Cerebellar nuclear complex (tissue), 1 donor: Measurements from ENCODE around the gene IL17REL.
"Not testable (repeated sequence)": the region's sequence is repeated elsewhere in the genome, so short reads cannot be mapped to it uniquely, and the experiment has no call there.

ENCODE experiments used
- DNase-seq, 2 experiments: peaks; one replicate each; lab custom pipeline; 2025; lab: John Stamatoyannopoulos, UW

IL17REL gene

DNA sequence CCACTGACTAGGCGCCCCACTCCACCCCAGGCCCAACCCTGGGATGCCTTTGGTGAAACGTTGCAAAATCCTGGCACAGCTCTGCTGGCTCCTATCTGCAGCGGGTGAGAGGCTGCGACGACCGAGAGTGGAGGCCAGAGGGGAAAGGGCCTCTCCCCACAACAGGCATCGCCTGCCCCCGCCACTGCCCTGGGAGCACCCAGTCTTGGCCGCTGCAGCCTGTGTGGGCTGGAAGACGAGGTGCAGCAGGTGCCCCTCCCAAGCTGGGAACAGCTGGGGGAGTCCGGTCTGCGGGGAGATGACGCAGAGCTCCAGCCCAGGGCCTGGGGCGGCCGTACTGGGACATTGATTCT, 56.2 kb downstream of the IL17REL start:
- no peak for DNase-seq

GRCh38 chr22:49955581-49956417, 56.8 kb downstream of the IL17REL start:
- no peak for DNase-seq

GRCh38 chr22:49954991-49955580, 57.5 kb downstream of the IL17REL start:
- no peak for DNase-seq

DNA sequence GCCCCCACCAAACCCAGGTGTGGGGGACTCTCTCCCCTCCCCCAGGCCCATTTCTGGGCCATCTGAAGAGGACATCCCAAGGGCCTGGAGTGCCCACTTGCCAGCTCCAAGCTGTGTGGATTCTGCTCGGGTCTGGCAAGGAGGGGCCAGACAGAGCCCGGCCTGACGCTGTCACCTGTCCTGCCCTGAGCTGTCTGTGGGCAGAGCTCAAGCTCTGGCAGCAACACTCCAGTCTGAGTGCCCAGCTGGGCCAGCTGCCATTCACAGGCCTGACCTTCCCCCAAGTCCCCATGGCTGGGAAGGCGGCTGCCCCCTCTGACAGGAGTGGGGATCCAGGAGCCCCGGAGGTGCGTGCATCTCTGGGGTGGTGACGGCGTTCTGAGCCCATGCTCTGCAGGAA, 58.2 kb downstream of the IL17REL start:
- DNase-seq: no peak

DNA sequence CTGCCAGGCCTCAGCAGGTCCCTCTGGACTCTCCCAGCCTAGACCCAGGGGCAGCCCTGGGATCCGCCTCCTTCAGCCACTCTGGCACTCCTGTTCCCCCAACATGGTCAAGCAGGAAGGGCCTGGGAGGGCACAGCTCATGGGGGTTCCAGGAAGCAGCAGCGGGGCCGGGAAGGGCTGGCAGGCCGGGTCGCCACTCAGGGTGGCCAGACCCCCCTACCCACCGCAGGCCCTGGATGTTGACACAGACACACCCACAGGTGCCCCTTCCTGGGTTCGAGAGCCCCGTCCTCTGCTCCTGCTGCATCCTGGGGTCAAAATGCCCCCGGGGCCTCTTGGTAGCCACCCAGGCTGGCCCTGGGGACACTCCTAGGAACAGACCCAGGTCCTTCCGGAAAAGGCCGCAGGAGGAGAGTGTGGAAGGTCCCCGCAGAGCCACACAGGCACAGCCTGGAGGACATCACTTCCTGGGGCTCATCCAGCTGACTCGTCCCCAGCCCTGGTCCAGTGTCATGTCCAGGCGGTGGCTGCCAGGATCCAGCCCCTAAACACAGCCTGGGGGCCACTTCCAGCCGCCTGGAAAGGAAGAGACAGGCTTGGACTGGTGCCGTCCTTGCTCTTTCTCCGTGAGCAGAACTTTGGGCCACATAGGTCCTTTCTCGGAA, 58.8 kb downstream of the IL17REL start:
- no peak for DNase-seq

DNA sequence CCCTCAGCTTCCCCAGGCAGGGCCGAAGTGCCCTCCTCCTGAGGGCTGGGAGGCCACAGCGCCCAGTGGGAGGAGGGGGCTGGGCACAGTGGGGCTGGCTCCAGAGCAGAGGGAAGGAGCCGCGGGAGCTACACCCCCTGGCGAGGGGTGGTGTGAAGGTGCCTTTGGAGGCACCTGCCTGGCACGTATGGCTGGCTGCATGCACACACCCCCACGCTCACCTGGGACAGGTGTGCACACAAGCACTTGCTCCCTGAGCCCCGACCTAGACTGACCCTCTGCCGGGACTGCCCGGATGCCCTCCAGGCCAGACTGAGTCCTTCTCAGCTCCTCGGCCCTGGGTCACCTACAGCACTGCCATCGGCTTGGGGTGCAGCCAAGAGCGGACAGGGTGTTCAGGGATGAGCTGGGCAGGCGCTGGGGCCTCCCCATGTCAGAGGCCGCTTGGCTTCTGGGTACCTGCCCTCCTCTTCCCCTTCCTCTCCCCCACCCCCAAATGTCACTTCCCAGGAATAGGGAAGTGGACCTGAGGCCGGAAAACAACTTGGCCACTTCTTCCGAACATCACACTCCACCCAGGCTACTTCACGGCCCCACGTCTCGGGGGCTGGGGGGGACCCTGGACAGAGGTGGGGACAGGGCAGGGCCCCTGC, 59.4 kb downstream of the IL17REL start:
- DNase-seq: no peak

DNA sequence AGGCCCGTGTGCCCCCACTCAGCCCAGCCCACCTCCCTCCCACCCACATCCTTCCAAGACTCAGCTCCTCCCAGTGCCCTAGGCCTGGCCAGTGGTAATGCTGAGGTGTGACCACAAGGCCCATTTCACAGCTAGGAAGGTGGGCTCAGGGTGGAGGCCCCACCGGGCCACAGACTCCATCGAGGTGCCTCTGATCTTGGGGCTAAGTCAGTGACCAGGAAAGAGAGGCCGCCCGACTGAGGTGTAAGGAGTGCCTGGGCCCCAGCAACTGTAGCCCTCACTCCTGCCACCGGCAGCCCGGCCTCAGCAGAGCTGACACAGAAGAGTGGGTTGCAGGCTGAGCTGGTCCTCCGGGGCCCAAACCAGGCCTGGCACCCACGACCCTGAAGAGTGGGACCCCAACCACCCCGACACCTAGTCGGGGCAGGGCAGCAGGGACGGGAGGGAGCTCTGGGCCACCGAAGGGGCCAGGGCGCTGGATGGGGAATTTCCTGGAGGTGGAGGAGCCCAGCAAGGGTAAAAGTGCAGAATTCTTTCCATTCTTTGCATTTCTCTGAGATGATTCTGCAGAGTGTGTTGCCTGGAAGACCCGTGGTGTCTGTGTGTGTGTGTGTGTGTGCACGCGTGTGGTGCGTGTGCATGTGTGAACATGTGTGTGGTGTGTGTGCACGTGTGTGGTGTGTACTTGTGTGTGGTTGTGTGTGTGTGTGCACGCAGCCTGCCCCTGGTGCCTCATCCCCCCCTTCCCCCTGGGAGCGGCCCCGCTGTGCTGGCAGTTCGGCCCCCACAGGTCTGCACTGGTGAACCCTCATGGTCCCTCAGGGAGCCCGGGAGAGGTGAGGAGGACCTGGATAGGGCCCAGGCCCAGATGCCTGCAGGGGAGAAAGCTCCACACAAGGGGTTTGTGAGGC, 60.3 kb downstream of the IL17REL start:
- no peak for DNase-seq

DNA sequence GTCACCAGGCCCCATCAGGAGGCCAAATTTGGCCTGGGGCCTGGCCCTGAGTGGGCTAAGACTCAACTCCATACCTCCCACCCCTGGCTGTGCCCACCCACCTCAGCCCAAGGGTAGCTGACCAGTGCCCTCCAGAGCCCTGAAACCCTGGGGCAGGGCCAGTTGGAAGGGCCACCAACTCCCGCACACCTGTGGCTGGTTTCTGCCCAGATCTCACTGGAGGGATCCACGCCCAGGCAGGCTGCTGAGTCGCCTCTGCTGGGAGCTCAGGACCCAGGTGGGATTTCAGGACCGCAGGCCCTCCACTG, 60.9 kb downstream of the IL17REL start:
- DNase-seq: no peak

GRCh38 chr22:49951000-49951677, 61.4 kb downstream of the IL17REL start:
- DNase-seq: no peak

- no peak for DNase-seq
These were observed 62.1 kb downstream of the IL17REL start for GRCh38 chr22:49950396-49950994.

DNA sequence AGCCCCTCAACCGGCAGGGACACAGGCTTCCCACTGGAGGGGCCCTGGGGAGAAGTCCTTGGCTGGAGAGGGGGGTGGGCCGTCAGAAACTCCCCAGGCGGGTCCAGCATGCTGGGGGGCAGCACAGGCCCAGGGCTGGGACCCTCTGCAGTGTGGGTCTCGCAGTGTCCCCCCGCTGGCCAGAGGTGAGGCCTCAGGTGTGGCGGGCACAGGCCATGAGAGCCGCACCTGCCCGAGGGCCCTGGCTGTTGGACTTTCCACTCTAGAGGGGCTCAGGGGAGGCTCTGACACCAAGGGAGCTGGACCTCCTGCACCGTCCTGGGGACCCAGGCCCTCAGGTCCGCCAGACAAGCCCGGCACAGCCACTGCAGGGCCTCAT, 62.7 kb downstream of the IL17REL start:
- no peak for DNase-seq

DNA sequence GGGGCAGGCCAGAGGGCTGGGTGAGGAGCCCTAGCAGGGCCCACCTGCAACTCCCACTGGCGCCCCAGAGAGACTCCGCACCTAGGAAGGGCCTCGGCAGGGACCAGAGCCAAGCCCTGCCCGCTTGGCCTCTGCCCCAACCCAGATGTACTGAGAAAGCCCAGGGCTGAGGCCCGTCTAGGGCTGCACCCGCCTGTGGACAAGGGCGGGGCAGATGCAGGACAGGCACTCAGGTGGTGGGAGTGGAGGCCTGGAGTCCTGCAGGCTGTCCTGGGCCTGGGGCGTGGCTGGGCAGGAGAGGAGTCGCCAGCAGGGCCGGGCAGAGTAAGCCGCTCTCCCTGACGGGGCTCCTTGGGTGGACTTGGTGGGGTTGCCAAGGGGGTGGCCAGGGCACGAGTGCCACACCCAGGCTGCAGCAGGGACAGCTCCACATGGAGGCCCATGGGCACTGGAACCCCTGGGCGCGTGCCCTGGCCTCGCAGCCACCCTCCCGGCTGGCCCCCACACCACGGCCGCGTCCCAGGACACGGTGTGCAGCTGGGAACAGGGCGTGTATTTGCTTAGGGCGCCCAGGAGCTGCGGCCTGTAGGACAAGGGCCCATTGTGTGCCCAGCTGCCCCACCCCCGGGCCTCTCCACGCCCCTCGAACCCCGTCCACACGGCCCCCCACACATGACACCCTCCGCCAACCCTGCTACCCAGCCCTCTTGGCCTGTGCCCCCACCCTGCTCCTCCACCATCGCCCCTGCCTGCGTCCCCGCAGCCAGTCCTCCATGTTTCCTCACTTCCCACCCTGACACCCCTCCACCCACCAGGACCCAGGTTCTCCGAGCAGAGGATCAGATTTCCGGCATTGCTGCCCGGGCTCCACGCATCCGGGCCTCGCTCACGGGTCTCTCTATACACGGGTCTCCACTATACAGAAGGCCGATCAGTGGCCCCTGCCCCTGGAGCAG, 63.3 kb downstream of the IL17REL start:
- DNase-seq: no peak

- no peak for DNase-seq
These were observed 64.2 kb downstream of the IL17REL start for GRCh38 chr22:49948116-49948957.

DNA sequence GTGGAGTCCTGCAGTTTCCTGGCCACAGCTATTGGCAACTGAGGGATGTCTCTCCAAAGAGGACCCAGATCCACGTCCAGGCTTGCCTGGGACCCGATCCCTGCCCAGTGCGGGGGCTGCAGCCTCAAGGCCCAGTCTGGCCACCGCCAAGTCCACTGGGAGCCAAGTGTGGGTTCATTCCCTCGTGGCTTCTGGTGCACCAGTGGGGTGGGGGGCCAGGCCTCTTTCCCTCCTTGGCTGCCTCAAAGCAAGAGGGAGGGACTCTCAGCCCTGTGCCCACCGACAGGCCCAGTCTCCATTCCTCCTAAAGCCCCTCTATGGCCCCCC, 65.3 kb downstream of the IL17REL start:
- DNase-seq: no peak

DNA sequence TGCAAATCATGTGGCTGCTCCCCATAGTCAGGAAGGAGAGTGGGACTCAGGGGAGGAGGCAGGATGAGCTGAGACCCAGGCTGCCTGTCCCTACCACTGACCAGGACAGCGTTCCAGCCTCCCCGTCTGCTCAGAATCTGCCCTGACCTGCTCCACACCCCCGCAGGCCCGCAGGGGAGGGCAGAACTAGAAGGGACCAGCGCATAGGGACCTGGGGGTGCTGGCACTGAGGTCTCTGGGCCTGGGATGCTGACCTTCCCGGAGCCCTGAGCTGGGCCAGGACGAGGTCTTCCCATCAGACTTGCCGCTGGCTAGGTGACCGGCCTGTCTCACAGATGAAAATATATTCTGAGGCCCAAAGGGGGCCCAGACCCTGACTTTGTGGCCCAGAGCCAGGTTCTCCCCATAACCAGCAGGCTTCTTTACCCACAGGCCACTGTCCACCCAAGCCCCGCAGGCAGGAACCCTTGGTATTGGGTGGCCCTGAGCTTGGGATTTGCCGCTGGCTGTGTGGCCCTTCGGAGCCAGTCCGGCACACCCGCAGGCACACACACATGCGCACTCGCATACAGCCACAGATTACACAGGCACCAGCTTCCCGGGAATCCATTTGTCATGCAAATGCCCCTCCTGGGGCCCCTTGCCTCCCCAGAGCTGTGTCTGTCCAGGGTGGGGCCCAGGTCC, 65.8 kb downstream of the IL17REL start:
- DNase-seq: no peak

DNA sequence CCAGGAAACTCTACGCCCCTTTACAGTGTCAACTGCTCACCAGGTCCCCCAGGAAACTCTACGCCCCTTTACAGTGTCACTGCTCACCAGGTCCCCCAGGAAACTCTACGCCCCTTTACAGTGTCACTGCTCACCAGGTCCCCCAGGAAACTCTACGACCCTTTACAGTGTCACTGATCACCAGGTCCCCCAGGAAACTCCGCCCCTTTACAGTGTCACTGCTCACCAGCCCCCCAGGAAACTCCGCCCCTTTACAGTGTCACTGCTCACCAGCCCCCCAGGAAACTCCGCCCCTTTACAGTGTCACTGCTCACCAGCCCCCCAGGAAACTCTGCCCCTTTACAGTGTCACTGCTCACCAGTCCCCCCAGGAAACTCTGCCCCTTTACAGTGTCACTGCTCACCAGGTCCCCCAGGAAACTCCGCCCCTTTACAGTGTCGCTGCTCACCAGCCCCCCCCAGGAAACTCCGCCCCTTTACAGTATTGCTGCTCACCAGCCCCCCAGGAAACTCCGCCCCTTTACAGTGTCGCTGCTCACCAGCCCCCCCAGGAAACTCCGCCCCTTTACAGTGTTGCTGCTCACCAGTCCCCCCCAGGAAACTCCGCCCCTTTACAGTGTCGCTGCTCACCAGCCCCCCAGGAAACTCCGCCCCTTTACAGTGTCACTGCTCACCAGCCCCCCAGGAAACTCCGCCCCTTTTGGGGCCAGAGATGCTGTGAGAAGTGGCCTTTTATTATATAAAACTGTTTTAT, 67.3 kb downstream of the IL17REL start:
- DNase-seq: not testable (repeated sequence)
